HepG2 (cell line): ENCODE results near the gene TUBB3. TPM values are rescaled to one million over a fixed set of nuclear protein-coding genes. Genes with fewer than 3 reads are reported as not detected.

Source experiments
- KDM4B ChIP-seq: sonication (generic); formaldehyde crosslinking; IDR thresholded peaks from 2 replicates; pipeline ENCODE4 v1.4.0; 2020; ENCODE audit warnings: missing genetic modification reagents
- MTF2 ChIP-seq: sonication (generic); formaldehyde crosslinking; IDR thresholded peaks from 2 replicates; pipeline ENCODE4 v1.5.0; 2020; ENCODE audit warnings: missing genetic modification reagents, borderline replicate concordance
- RERE ChIP-seq: IDR thresholded peaks from 2 replicates; pipeline ENCODE4 v1.6.1; 2016; ENCODE audit warnings: low read depth, missing genetic modification reagents, missing compliant biosample characterization
- ZNF282 ChIP-seq: fragments of 450-650 bp; IDR thresholded peaks from 2 replicates; pipeline ENCODE4 v1.6.1; 2018; ENCODE audit not compliant: partially characterized antibody
- ZNF687 ChIP-seq: sonication (generic); formaldehyde crosslinking; IDR thresholded peaks from 2 replicates; pipeline ENCODE4 v1.5.1; 2020; ENCODE audit warnings: mild to moderate bottlenecking, missing genetic modification reagents, moderate library complexity
- polyA plus RNA-seq, 8 experiments: library from polyadenylated mRNA; depleted of rRNA in 3 of 8; stranded (reverse) in 7 of 8; unstranded in 1 of 8; fragments of >200 nt; fragmentation: Illumina TruSeq in 4 of 8; extraction: Trizol in 4 of 8; gene quantifications; 2 replicates each; pipeline versions ENCODE4 v1.2.1 to v1.2.3, GENCODE V29; 2011 to 2016; ENCODE audit warnings: low read depth in 4 of 8, missing spikeins in 1 of 8, mixed read lengths in 1 of 8; ENCODE audit not compliant: insufficient read depth in 1 of 8
- total RNA-seq, 5 experiments: library from RNA; depleted of rRNA; stranded (reverse); fragments of >200 nt; fragmentation: Illumina TruSeq; extraction: Trizol; gene quantifications; 2 replicates each; pipeline ENCODE4 v1.2.3, GENCODE V29; 2016; ENCODE audit warnings: low read depth in 1 of 5

Gene TUBB3
- total and polyA plus RNA-seq, 2 of the 13 experiments (the other 11 are each of a cell fraction or from before 2014, with no cell fraction given) = 110 to 185 TPM

GRCh38 chr16:89924297-89924924 lies 1.3 kb downstream of the TUBB3 start (continued):
- TF ChIP-seq RERE (CRISPR knock-in tag) (no peak), ZNF282 (no peak), ZNF687 (CRISPR knock-in tag) (peak; percentile 40), MTF2 (CRISPR knock-in tag) (no peak), KDM4B (CRISPR knock-in tag) (no peak)
